HFFc6 (cell line): ENCODE results near the gene PAK4. TPM values are rescaled to one million over a fixed set of nuclear protein-coding genes. Genes with fewer than 3 reads are reported as not detected.
"Not testable (repeated sequence)": the region's sequence is repeated elsewhere in the genome, so short reads cannot be mapped to it uniquely, and the experiment has no call there.

Experiments used
- DNase-seq: peaks from one replicate; pipeline ENCODE4 v3.0.0-alpha.2; 2018
- H3K27ac Mint-ChIP-seq: 2 replicates; pipeline ENCODE4 v1.8.0; 2020; ENCODE audit warnings: mild to moderate bottlenecking, mixed read lengths
- H3K27me3 Mint-ChIP-seq: 2 replicates; pipeline ENCODE4 v1.8.0; 2021; ENCODE audit warnings: mild to moderate bottlenecking, moderate library complexity, mixed read lengths; ENCODE audit not compliant: insufficient read depth
- H3K36me3 Mint-ChIP-seq: 2 replicates; pipeline ENCODE4 v1.8.0; 2021; ENCODE audit warnings: low read depth, mixed read lengths
- H3K4me1 Mint-ChIP-seq: 2 replicates; pipeline ENCODE4 v1.8.0; 2020; ENCODE audit warnings: low read depth, mixed read lengths
- H3K4me3 Mint-ChIP-seq: 2 replicates; pipeline ENCODE4 v1.8.0; 2020; ENCODE audit warnings: mild to moderate bottlenecking, moderate library complexity, mixed read lengths
- H3K9me3 Mint-ChIP-seq: 2 replicates; pipeline ENCODE4 v1.8.0; 2020; ENCODE audit warnings: mild to moderate bottlenecking, mixed read lengths
- CTCF ChIP-seq: fragments of 200-600 bp; sonication (generic); IDR thresholded peaks from 2 replicates; pipeline ENCODE4 v1.5.0; 2021; ENCODE audit warnings: antibody characterized with exemption, mild to moderate bottlenecking
- total RNA-seq, 6 experiments: library from RNA; stranded (reverse); fragmentation: NEBNext Ultra II Directional; extraction: Animal tissue kit (Norgen Biotek cat#: 25700); gene quantifications; 2 replicates in 1 of 6; 3 replicates in 5 of 6; pipeline ENCODE4 v1.2.3, GENCODE V29; 2021

The PAK4 gene
- total RNA-seq, 6 experiments from 2014 or later = 35.4 to 40.4 (median 35.8) TPM

- Mint-ChIP-seq H3K4me1 (peaks cover 14% of the 10 kb centered on the region), H3K36me3 (no peaks in the 10 kb centered on the region), H3K4me3 (no peak overlapping the region), H3K9me3 (no peaks in the 10 kb centered on the region), H3K27me3 (peaks cover 66% of the 10 kb centered on the region), H3K27ac (no peak overlapping the region)
- DNase-seq = no peak
- no peak for TF ChIP-seq CTCF
Measured at GRCh38 chr19:39086386-39086785, 39.2 kb upstream of the PAK4 start.

GRCh38 chr19:39087907-39088686 lies 37.5 kb upstream of the PAK4 start:
- peaks cover 11% of the 10 kb centered on the region for H3K4me1 Mint-ChIP-seq
- TF ChIP-seq CTCF = no peak
- no peak overlapping the region for H3K27ac Mint-ChIP-seq
- no peaks in the 10 kb centered on the region for H3K36me3 Mint-ChIP-seq
- no peak for DNase-seq
- H3K9me3 Mint-ChIP-seq = no peaks in the 10 kb centered on the region
- no peak overlapping the region for H3K4me3 Mint-ChIP-seq
- peaks cover 63% of the 10 kb centered on the region for H3K27me3 Mint-ChIP-seq

- not testable (repeated sequence) for H3K36me3 Mint-ChIP-seq, H3K4me3 Mint-ChIP-seq
- peaks cover 57% of the 10 kb centered on the region for H3K27me3 Mint-ChIP-seq
Measured at GRCh38 chr19:39090016-39090415, 35.6 kb upstream of the PAK4 start.

GRCh38 chr19:39090881-39091280 lies 34.7 kb upstream of the PAK4 start:
- Mint-ChIP-seq H3K36me3 (no peaks in the 10 kb centered on the region), H3K27me3 (peaks cover 52% of the 10 kb centered on the region), H3K4me1 (peaks cover 10% of the 10 kb centered on the region), H3K27ac (no peak overlapping the region), H3K9me3 (no peaks in the 10 kb centered on the region), H3K4me3 (no peak overlapping the region)
- no peak for TF ChIP-seq CTCF
- DNase-seq = no peak

More at GRCh38 chr19:39090016-39090415, 35.6 kb upstream of the PAK4 start:
- H3K4me1 Mint-ChIP-seq, DNase-seq, H3K27ac Mint-ChIP-seq, H3K9me3 Mint-ChIP-seq: not testable (repeated sequence)

GRCh38 chr19:39095799-39096540 lies 29.6 kb upstream of the PAK4 start:
- H3K36me3 Mint-ChIP-seq, H3K4me1 Mint-ChIP-seq, H3K27ac Mint-ChIP-seq, H3K9me3 Mint-ChIP-seq, H3K4me3 Mint-ChIP-seq, DNase-seq: not testable (repeated sequence)
- peaks cover 41% of the 10 kb centered on the region for H3K27me3 Mint-ChIP-seq

- no peak for DNase-seq
- Mint-ChIP-seq H3K36me3 (0 out of 2 replicates have a peak, but pooled peaks cover 5% of the 10 kb centered on the region), H3K27me3 (peaks cover 40% of the 10 kb centered on the region), H3K4me3 (no peak overlapping the region), H3K4me1 (peaks cover 10% of the 10 kb centered on the region), H3K9me3 (no peaks in the 10 kb centered on the region), H3K27ac (no peak overlapping the region)
- TF ChIP-seq CTCF = no peak
Measured at GRCh38 chr19:39097299-39097698, 28.3 kb upstream of the PAK4 start.
